GM20000 (cell line): Measurements from ENCODE around the gene COL4A4.
A peak's percentile ranks its signal among the peaks of the same experiment; 100 is the strongest.
"Not testable (repeated sequence)": the region's sequence is repeated elsewhere in the genome, so short reads cannot be mapped to it uniquely, and the experiment has no call there.

ENCODE experiments used
- DNase-seq: peaks from one replicate; pipeline ENCODE4 v3.0.0; 2012; ENCODE audit warnings: low spot score
- TF ChIP-seq, protein P1 (sequence below): IDR thresholded peaks from 2 replicates; pipeline ENCODE4 v1.5.1; 2012; ENCODE audit warnings: mild to moderate bottlenecking, control low read depth; ENCODE audit errors: extremely low read depth, missing control alignments

COL4A4 gene

DNA sequence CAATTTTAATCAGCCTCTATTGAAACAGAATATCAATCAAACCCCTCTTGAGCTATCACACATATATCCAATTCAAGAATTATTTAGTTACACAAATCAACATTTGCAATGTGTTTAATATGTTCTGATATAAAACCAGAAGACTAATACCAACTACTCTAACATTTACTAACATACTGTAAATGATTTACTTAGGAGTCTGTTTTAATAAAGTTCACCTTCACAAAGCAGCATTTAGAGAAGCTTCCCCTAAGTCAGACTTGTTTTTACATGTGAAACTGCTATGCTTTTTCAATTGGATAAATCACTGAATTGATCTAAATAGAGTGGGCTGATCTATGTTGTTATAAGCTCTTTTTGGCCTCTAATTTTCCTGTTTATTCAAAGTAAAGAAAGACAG lies 18.8 kb upstream of the COL4A4 start:
- TF ChIP-seq, protein P1, sequence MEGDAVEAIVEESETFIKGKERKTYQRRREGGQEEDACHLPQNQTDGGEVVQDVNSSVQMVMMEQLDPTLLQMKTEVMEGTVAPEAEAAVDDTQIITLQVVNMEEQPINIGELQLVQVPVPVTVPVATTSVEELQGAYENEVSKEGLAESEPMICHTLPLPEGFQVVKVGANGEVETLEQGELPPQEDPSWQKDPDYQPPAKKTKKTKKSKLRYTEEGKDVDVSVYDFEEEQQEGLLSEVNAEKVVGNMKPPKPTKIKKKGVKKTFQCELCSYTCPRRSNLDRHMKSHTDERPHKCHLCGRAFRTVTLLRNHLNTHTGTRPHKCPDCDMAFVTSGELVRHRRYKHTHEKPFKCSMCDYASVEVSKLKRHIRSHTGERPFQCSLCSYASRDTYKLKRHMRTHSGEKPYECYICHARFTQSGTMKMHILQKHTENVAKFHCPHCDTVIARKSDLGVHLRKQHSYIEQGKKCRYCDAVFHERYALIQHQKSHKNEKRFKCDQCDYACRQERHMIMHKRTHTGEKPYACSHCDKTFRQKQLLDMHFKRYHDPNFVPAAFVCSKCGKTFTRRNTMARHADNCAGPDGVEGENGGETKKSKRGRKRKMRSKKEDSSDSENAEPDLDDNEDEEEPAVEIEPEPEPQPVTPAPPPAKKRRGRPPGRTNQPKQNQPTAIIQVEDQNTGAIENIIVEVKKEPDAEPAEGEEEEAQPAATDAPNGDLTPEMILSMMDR: no peak
- DNase-seq: no peak

DNA sequence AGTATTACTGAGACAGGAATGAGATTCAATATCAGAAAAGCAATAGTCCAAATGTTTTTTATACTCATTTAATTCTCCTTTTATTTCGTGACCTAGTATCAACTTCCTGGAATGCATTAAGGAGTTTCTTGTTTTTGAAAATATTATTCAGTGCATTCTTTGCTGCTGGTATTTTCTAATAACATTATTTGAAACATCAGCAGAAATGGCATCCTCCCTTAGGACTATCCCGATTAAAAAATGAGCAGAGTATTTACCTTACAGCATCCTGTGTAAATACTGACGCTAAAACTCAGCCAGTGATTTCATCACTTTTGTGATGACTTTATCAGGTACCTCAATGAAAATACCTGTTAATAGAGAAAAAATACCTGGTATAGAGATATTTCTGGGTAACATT lies 16.8 kb upstream of the COL4A4 start:
- no peak for DNase-seq
- TF ChIP-seq, protein P1: no peak

DNA sequence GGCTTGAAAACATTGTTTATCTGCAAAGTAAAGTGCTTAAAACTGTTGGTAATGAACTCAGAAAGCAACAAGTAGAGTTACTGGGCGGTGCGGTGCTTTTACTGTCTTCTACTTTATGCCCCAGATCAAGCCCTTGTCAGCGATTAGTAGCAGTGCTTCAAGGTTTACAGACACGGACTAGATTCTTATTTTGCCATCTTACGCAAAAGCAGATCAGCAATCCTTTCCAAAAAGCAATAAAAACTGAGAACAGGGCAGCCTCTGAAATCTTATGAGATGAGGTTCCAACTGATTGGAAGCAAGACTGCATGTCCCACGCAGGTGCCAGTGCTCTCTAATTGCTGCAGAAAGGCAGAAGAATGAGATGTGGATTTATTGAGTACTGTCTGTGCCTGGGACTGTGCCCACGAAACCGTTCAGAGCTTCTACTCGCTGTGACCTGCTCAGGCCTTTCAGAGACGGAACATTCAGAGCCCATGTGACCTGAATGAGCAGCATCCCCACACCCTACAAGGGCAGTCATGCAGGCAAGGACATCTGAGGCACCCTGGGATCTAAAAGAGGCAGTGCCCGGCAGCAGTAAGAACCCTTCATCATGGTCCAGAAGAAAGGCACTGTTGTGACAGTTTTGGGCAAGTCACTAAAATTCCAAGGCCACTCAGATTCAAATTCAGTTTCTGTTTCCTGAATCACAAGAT lies 16.1 kb upstream of the COL4A4 start:
- TF ChIP-seq, protein P1: no peak
- DNase-seq: no peak

DNA sequence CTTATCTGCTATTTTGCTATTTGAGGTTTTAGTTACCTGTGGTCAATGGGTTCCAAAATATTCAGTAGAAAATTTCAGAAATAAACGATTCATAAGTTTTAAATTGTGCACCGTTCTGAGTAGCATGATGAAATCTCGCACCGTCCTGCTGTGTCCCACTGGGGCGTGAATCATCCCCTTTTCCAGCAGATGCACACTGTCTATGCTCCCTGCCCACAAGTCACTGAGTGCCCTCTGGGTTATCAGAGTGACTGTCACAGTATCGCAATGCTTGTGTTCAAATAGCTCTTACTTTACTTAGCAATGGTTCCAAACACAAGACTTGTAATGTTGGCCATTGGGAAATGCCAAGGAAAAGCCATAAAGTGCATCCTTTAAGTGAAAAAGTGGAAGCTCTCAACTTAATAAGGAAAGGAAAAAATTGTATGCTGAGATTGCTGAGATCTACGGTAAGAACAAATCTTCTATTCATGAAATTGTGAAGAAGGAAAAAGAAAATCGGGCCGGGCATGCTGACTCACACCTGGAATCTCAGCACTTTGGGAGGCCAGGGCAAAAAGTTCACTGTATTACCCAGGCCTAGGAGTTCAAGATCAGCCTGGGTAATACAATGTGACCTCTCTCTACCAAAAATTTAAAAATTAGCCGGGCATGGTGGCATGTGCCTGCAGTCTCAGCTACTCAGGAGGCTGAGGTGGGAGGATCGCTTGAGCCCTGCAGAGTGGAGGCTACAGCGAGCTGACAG lies 13.8 kb upstream of the COL4A4 start:
- no peak for DNase-seq
- TF ChIP-seq, protein P1: no peak

DNA sequence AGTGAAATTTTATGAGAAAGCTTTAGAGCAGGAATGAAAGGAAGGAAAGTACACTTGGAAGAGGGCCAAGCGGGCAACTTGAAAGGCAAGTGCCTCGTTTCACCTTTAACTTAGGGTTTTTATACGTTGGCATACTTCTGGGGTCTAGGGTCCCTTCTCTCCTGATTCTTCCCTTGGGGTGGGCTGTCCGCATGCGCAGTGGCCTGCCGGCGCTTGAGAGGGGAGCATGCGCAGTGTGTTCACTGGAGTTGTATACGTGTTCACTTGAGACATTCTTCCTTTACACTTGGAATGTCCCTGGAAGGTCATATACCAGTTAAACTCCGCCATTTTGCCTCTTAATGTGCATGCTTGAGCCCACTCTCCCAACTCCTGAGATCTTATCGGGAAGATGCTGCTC lies 7.8 kb upstream of the COL4A4 start:
- DNase-seq: not testable (repeated sequence)

DNA sequence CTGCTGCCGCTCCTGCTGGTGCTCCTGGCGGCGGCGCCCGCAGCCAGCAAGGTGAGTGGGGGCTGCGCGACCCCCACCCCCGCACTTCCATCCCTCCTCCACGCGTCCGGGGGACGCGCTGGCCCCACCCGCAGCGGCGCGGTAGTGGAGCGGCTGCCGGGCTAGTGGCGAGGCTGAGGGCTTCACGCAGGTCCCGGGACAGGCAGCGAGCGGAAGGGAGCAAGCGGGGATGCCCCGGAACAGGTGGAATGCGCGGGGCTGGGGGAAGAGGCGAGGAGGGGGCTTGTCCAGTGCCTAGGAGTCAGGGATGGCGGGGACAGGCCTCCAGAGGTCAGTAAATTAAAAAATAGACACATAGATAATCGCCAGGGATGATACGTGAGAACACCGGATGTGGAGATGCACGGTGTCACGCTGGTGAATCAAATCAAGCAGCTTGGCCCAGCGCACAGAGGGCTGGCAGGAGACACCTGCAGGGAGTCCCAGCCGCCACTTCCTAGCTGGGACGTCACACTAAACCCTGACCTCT lies 822 bp upstream of the COL4A4 start:
- DNase-seq: peak; percentile 60
- TF ChIP-seq, protein P1: no peak

DNA sequence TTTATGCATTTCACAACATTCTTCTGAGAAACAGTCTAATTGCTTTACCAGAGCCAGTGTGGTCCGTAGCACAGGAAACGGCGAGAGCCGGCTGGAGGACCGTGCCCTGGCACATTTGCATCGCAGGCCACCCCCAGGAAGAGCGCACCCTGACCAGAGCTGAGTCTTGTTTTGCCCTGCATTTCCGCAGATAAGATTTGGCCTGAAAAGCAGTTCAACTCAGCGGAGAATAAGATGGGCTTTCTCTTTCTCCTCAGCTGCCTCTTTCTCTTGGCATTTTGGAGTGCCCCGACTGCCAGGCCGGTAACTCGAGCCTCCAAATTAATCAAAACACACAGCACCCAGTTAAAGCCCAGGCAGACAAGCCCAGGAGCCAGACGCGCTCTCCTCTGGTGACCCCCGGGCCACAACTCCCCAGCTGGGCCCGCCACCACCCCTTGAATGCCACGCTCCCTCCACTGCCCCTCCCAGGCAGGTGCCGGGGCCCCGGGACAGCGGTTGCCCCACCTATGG lies 464 bp downstream of the COL4A4 start:
- DNase-seq: peak; percentile 61
- TF ChIP-seq, protein P1: no peak
